Measurements from ENCODE around the gene FMN1.

FMN1 gene

GRCh38 chr15:32918547-32918946 lies 276.0 kb downstream of the FMN1 start:
- Histone ChIP-seq H3K4me3 (ENCODE audit: low read length) (no peak overlapping the region), H3F3A (ENCODE audit: control insufficient read depth, insufficient read depth) (no peaks in the 10 kb centered on the region), H3K9me2 (replicated peaks; ENCODE audit: control insufficient read depth, low read length) (no peaks in the 10 kb centered on the region), H3K4me1 (ENCODE audit: control insufficient read depth, low read length) (peaks cover 9% of the 10 kb centered on the region), H3K4me2 (ENCODE audit: low read length) (no peak overlapping the region), H3K27ac (ENCODE audit: low read depth, low read length) (no peak overlapping the region), H3K9me3 (ENCODE audit: control insufficient read depth, insufficient read depth, low read length) (no peaks in the 10 kb centered on the region), H3K79me2 (ENCODE audit: control insufficient read depth, low read length) (no peaks in the 10 kb centered on the region), H3K27me3 (ENCODE audit: control insufficient read depth, low read length) (peaks cover 14% of the 10 kb centered on the region; the same call in 1 of the 2 replicates), H3K36me3 (ENCODE audit: control insufficient read depth, low read length) (no peaks in the 10 kb centered on the region), H4K20me1 (ENCODE audit: control insufficient read depth, insufficient read depth, low read depth, low read length) (no peaks in the 10 kb centered on the region)
- TF ChIP-seq EZH2phosphoT487 (IDR thresholded peaks at IDR 0.05; ENCODE audit: borderline replicate concordance, low read length): no peak
- no peak for TF ChIP-seq CTCF (IDR thresholded peaks at IDR 0.05; ENCODE audit: low read depth, low read length, poor library complexity, severe bottlenecking)

- Histone ChIP-seq H3K4me3 (ENCODE audit: low read length) (no peak overlapping the region), H3K4me1 (ENCODE audit: control insufficient read depth, low read length) (peaks cover 32% of the 10 kb centered on the region), H3K79me2 (ENCODE audit: control insufficient read depth, low read length) (no peaks in the 10 kb centered on the region), H3K9me3 (ENCODE audit: control insufficient read depth, insufficient read depth, low read length) (no peaks in the 10 kb centered on the region), H3K4me2 (ENCODE audit: low read length) (no peak overlapping the region), H3F3A (ENCODE audit: control insufficient read depth, insufficient read depth) (no peaks in the 10 kb centered on the region), H3K27me3 (ENCODE audit: control insufficient read depth, low read length) (peaks cover 3% of the 10 kb centered on the region; the same call in 1 of the 2 replicates), H3K27ac (ENCODE audit: low read depth, low read length) (no peak overlapping the region), H3K36me3 (ENCODE audit: control insufficient read depth, low read length) (no peaks in the 10 kb centered on the region), H4K20me1 (ENCODE audit: control insufficient read depth, insufficient read depth, low read depth, low read length) (no peaks in the 10 kb centered on the region), H3K9me2 (replicated peaks; ENCODE audit: control insufficient read depth, low read length) (no peaks in the 10 kb centered on the region)
- TF ChIP-seq CTCF (IDR thresholded peaks at IDR 0.05; ENCODE audit: low read depth, low read length, poor library complexity, severe bottlenecking) (no peak), EZH2phosphoT487 (IDR thresholded peaks at IDR 0.05; ENCODE audit: borderline replicate concordance, low read length) (no peak)
Measured at GRCh38 chr15:32910839-32911238, 283.7 kb downstream of the FMN1 start.

GRCh38 chr15:32909431-32909830 lies 285.1 kb downstream of the FMN1 start:
- Histone ChIP-seq H3K9me2 (replicated peaks; ENCODE audit: control insufficient read depth, low read length) (no peaks in the 10 kb centered on the region), H3K27me3 (ENCODE audit: control insufficient read depth, low read length) (peaks cover 3% of the 10 kb centered on the region; the same call in 1 of the 2 replicates), H3K4me3 (ENCODE audit: low read length) (no peak overlapping the region; the same call in 1 of the 2 replicates), H3K27ac (ENCODE audit: low read depth, low read length) (peak overlapping the region; percentile 31; the same call in 1 of the 2 replicates), H4K20me1 (ENCODE audit: control insufficient read depth, insufficient read depth, low read depth, low read length) (no peaks in the 10 kb centered on the region), H3K4me2 (ENCODE audit: low read length) (peak overlapping the region; percentile 76; the same call in 1 of the 2 replicates), H3K4me1 (ENCODE audit: control insufficient read depth, low read length) (peaks cover 32% of the 10 kb centered on the region), H3K9me3 (ENCODE audit: control insufficient read depth, insufficient read depth, low read length) (no peaks in the 10 kb centered on the region), H3K36me3 (ENCODE audit: control insufficient read depth, low read length) (no peaks in the 10 kb centered on the region), H3K79me2 (ENCODE audit: control insufficient read depth, low read length) (no peaks in the 10 kb centered on the region), H3F3A (ENCODE audit: control insufficient read depth, insufficient read depth) (no peaks in the 10 kb centered on the region)
- TF ChIP-seq EZH2phosphoT487 (IDR thresholded peaks at IDR 0.05; ENCODE audit: borderline replicate concordance, low read length) (no peak), CTCF (IDR thresholded peaks at IDR 0.05; ENCODE audit: low read depth, low read length, poor library complexity, severe bottlenecking) (no peak)

Data from DOHH2 (cell line).